ENCODE results near the gene SLC2A6. TPM values are rescaled to one million over a fixed set of nuclear protein-coding genes. Genes with fewer than 3 reads are reported as not detected.

Gene SLC2A6
- total RNA-seq, 1 donor from 2014 or later: 10.5 TPM

- H3K4me1 ChIP-seq: peaks cover 5% of the 10 kb centered on the region
- peaks cover 10% of the 10 kb centered on the region for H3K9me3 ChIP-seq
- intact Hi-C loops (cut with DNase I): no loop called here
- H3K4me3 ChIP-seq: no peak overlapping the region
- DNase-seq: peak; percentile 27
- no peak for TF ChIP-seq CTCF (IDR thresholded peaks at IDR 0.05)
- peaks cover 11% of the 10 kb centered on the region for H3K27me3 ChIP-seq (ENCODE audit: low read depth)
- H3K27ac ChIP-seq: peak overlapping the region; percentile 18
- no peaks in the 10 kb centered on the region for H3K36me3 ChIP-seq
- ATAC-seq: no peak
Measured at GRCh38 chr9:133496861-133497842, 18.3 kb upstream of the SLC2A6 start.

- Histone ChIP-seq H3K27ac (no peak overlapping the region), H3K36me3 (no peaks in the 10 kb centered on the region), H3K9me3 (no peaks in the 10 kb centered on the region), H3K4me3 (no peak overlapping the region), H3K27me3 (ENCODE audit: low read depth) (peaks cover 11% of the 10 kb centered on the region), H3K4me1 (peaks cover 5% of the 10 kb centered on the region)
- DNase-seq (peak; percentile 15), ATAC-seq (no peak)
- TF ChIP-seq CTCF (IDR thresholded peaks at IDR 0.05): no peak
- intact Hi-C loops (cut with DNase I): no loop called here
Measured at GRCh38 chr9:133495327-133496293, 16.7 kb upstream of the SLC2A6 start.

GRCh38 chr9:133494636-133495326, 15.9 kb upstream of the SLC2A6 start:
- Histone ChIP-seq H3K9me3 (no peaks in the 10 kb centered on the region), H3K27ac (no peak overlapping the region), H3K4me3 (no peak overlapping the region), H3K36me3 (no peaks in the 10 kb centered on the region), H3K27me3 (ENCODE audit: low read depth) (peaks cover 11% of the 10 kb centered on the region), H3K4me1 (peaks cover 5% of the 10 kb centered on the region)
- ATAC-seq: no peak
- intact Hi-C loops (cut with DNase I): no loop called here
- TF ChIP-seq CTCF (IDR thresholded peaks at IDR 0.05): no peak
- DNase-seq: peak; percentile 38

GRCh38 chr9:133493845-133494540, 15.1 kb upstream of the SLC2A6 start:
- intact Hi-C loops (cut with DNase I): no loop called here
- ATAC-seq (no peak), DNase-seq (peak; percentile 34)
- TF ChIP-seq CTCF (IDR thresholded peaks at IDR 0.05): no peak
- peaks cover 5% of the 10 kb centered on the region for H3K4me1 ChIP-seq
- H3K9me3 ChIP-seq: no peaks in the 10 kb centered on the region
- H3K4me3 ChIP-seq: no peak overlapping the region
- H3K36me3 ChIP-seq: no peaks in the 10 kb centered on the region
- peaks cover 11% of the 10 kb centered on the region for H3K27me3 ChIP-seq (ENCODE audit: low read depth)
- H3K27ac ChIP-seq: no peak overlapping the region
